ENCODE results near the gene EPHA7.

Gene EPHA7

GRCh38 chr6:93325761-93326160 is 93.6 kb downstream of the EPHA7 start:
- H3K4me1 ChIP-seq (ENCODE audit: insufficient read depth, low read length) = no peaks in the 10 kb centered on the region
- H3K9ac ChIP-seq (ENCODE audit: low read depth, low read length) = no peak overlapping the region
- H3K9me3 ChIP-seq (ENCODE audit: control insufficient read depth, insufficient read depth, low read length) = no peaks in the 10 kb centered on the region
- H3K36me3 ChIP-seq (ENCODE audit: insufficient read depth, low read length) = no peaks in the 10 kb centered on the region

GRCh38 chr6:93323630-93324029 is 95.7 kb downstream of the EPHA7 start:
- Histone ChIP-seq H3K9me3 (ENCODE audit: control insufficient read depth, insufficient read depth, low read length) (no peaks in the 10 kb centered on the region), H3K9ac (ENCODE audit: low read depth, low read length) (no peak overlapping the region), H3K4me1 (ENCODE audit: insufficient read depth, low read length) (no peaks in the 10 kb centered on the region), H3K36me3 (ENCODE audit: insufficient read depth, low read length) (no peaks in the 10 kb centered on the region)

- no peaks in the 10 kb centered on the region for H3K9me3 ChIP-seq (ENCODE audit: control insufficient read depth, insufficient read depth, low read length)
- no peaks in the 10 kb centered on the region for H3K4me1 ChIP-seq (ENCODE audit: insufficient read depth, low read length)
- H3K36me3 ChIP-seq (ENCODE audit: insufficient read depth, low read length) = no peaks in the 10 kb centered on the region
- no peak overlapping the region for H3K9ac ChIP-seq (ENCODE audit: low read depth, low read length)
Measured at GRCh38 chr6:93322651-93323050, 96.7 kb downstream of the EPHA7 start.

- no peaks in the 10 kb centered on the region for H3K9me3 ChIP-seq (ENCODE audit: control insufficient read depth, insufficient read depth, low read length)
- no peaks in the 10 kb centered on the region for H3K4me1 ChIP-seq (ENCODE audit: insufficient read depth, low read length)
- H3K9ac ChIP-seq (ENCODE audit: low read depth, low read length) = no peak overlapping the region
- H3K36me3 ChIP-seq (ENCODE audit: insufficient read depth, low read length) = no peaks in the 10 kb centered on the region
Measured at GRCh38 chr6:93319304-93319703, 100.1 kb downstream of the EPHA7 start.

- Histone ChIP-seq H3K9ac (ENCODE audit: low read depth, low read length) (no peak overlapping the region), H3K9me3 (ENCODE audit: control insufficient read depth, insufficient read depth, low read length) (no peaks in the 10 kb centered on the region), H3K36me3 (ENCODE audit: insufficient read depth, low read length) (no peaks in the 10 kb centered on the region), H3K4me1 (ENCODE audit: insufficient read depth, low read length) (no peaks in the 10 kb centered on the region)
Measured at GRCh38 chr6:93318121-93318520, 101.2 kb downstream of the EPHA7 start.

GRCh38 chr6:93317592-93317991 is 101.8 kb downstream of the EPHA7 start:
- Histone ChIP-seq H3K4me1 (ENCODE audit: insufficient read depth, low read length) (no peaks in the 10 kb centered on the region), H3K9ac (ENCODE audit: low read depth, low read length) (no peak overlapping the region), H3K9me3 (ENCODE audit: control insufficient read depth, insufficient read depth, low read length) (no peaks in the 10 kb centered on the region), H3K36me3 (ENCODE audit: insufficient read depth, low read length) (no peaks in the 10 kb centered on the region)

- Histone ChIP-seq H3K4me1 (ENCODE audit: insufficient read depth, low read length) (peaks cover 9% of the 10 kb centered on the region), H3K9ac (ENCODE audit: low read depth, low read length) (no peak overlapping the region), H3K9me3 (ENCODE audit: control insufficient read depth, insufficient read depth, low read length) (no peaks in the 10 kb centered on the region), H3K36me3 (ENCODE audit: insufficient read depth, low read length) (no peaks in the 10 kb centered on the region)
Measured at GRCh38 chr6:93307505-93308409, 111.6 kb downstream of the EPHA7 start.

- Histone ChIP-seq H3K9ac (ENCODE audit: low read depth, low read length) (no peak overlapping the region), H3K36me3 (ENCODE audit: insufficient read depth, low read length) (no peaks in the 10 kb centered on the region), H3K4me1 (ENCODE audit: insufficient read depth, low read length) (peaks cover 13% of the 10 kb centered on the region), H3K9me3 (ENCODE audit: control insufficient read depth, insufficient read depth, low read length) (no peaks in the 10 kb centered on the region)
Measured at GRCh38 chr6:93305088-93305487, 114.3 kb downstream of the EPHA7 start.

GRCh38 chr6:93304505-93304904 is 114.9 kb downstream of the EPHA7 start:
- H3K4me1 ChIP-seq (ENCODE audit: insufficient read depth, low read length) = peaks cover 13% of the 10 kb centered on the region
- no peak overlapping the region for H3K9ac ChIP-seq (ENCODE audit: low read depth, low read length)
- H3K36me3 ChIP-seq (ENCODE audit: insufficient read depth, low read length) = no peaks in the 10 kb centered on the region
- no peaks in the 10 kb centered on the region for H3K9me3 ChIP-seq (ENCODE audit: control insufficient read depth, insufficient read depth, low read length)

- Histone ChIP-seq H3K9ac (ENCODE audit: low read depth, low read length) (no peak overlapping the region), H3K4me1 (ENCODE audit: insufficient read depth, low read length) (peaks cover 13% of the 10 kb centered on the region), H3K9me3 (ENCODE audit: control insufficient read depth, insufficient read depth, low read length) (no peaks in the 10 kb centered on the region), H3K36me3 (ENCODE audit: insufficient read depth, low read length) (no peaks in the 10 kb centered on the region)
Measured at GRCh38 chr6:93300661-93301060, 118.7 kb downstream of the EPHA7 start.

- peaks cover 8% of the 10 kb centered on the region for H3K4me1 ChIP-seq (ENCODE audit: insufficient read depth, low read length)
Measured at GRCh38 chr6:93299622-93300021, 119.7 kb downstream of the EPHA7 start.

GRCh38 chr6:93295631-93296030 is 123.7 kb downstream of the EPHA7 start:
- Histone ChIP-seq H3K36me3 (ENCODE audit: insufficient read depth, low read length) (no peaks in the 10 kb centered on the region), H3K4me1 (ENCODE audit: insufficient read depth, low read length) (peaks cover under 1% of the 10 kb centered on the region; the same call in 1 of the 2 replicates), H3K9me3 (ENCODE audit: control insufficient read depth, insufficient read depth, low read length) (no peaks in the 10 kb centered on the region), H3K9ac (ENCODE audit: low read depth, low read length) (no peak overlapping the region)

More at GRCh38 chr6:93299622-93300021, 119.7 kb downstream of the EPHA7 start:
- no peaks in the 10 kb centered on the region for H3K36me3 ChIP-seq (ENCODE audit: insufficient read depth, low read length)
- no peak overlapping the region for H3K9ac ChIP-seq (ENCODE audit: low read depth, low read length)
- no peaks in the 10 kb centered on the region for H3K9me3 ChIP-seq (ENCODE audit: control insufficient read depth, insufficient read depth, low read length)

GRCh38 chr6:93294879-93295278 is 124.5 kb downstream of the EPHA7 start:
- Histone ChIP-seq H3K9me3 (ENCODE audit: control insufficient read depth, insufficient read depth, low read length) (no peaks in the 10 kb centered on the region), H3K9ac (ENCODE audit: low read depth, low read length) (no peak overlapping the region), H3K4me1 (ENCODE audit: insufficient read depth, low read length) (no peaks in the 10 kb centered on the region), H3K36me3 (ENCODE audit: insufficient read depth, low read length) (no peaks in the 10 kb centered on the region)

- H3K9ac ChIP-seq (ENCODE audit: low read depth, low read length) = no peak overlapping the region
- H3K36me3 ChIP-seq (ENCODE audit: insufficient read depth, low read length) = no peaks in the 10 kb centered on the region
- H3K9me3 ChIP-seq (ENCODE audit: control insufficient read depth, insufficient read depth, low read length) = no peaks in the 10 kb centered on the region
- no peaks in the 10 kb centered on the region for H3K4me1 ChIP-seq (ENCODE audit: insufficient read depth, low read length)
Measured at GRCh38 chr6:93293872-93294271, 125.5 kb downstream of the EPHA7 start.

- Histone ChIP-seq H3K4me1 (ENCODE audit: insufficient read depth, low read length) (no peaks in the 10 kb centered on the region), H3K9ac (ENCODE audit: low read depth, low read length) (no peak overlapping the region), H3K36me3 (ENCODE audit: insufficient read depth, low read length) (no peaks in the 10 kb centered on the region), H3K9me3 (ENCODE audit: control insufficient read depth, insufficient read depth, low read length) (no peaks in the 10 kb centered on the region)
Measured at GRCh38 chr6:93293460-93293859, 125.9 kb downstream of the EPHA7 start.
